HG03565 (cell line): ENCODE data around the gene MYO1H.
"Not testable (repeated sequence)": the region's sequence is repeated elsewhere in the genome, so short reads cannot be mapped to it uniquely, and the experiment has no call there.

Source experiments
- ATAC-seq: cut with Tn5 transposase; IDR thresholded peaks from one replicate; pipeline ENCODE4 v1.9.1; 2021; ENCODE audit warnings: mild to moderate bottlenecking, moderate library complexity; ENCODE audit not compliant: unreplicated experiment

Gene MYO1H, protein sequence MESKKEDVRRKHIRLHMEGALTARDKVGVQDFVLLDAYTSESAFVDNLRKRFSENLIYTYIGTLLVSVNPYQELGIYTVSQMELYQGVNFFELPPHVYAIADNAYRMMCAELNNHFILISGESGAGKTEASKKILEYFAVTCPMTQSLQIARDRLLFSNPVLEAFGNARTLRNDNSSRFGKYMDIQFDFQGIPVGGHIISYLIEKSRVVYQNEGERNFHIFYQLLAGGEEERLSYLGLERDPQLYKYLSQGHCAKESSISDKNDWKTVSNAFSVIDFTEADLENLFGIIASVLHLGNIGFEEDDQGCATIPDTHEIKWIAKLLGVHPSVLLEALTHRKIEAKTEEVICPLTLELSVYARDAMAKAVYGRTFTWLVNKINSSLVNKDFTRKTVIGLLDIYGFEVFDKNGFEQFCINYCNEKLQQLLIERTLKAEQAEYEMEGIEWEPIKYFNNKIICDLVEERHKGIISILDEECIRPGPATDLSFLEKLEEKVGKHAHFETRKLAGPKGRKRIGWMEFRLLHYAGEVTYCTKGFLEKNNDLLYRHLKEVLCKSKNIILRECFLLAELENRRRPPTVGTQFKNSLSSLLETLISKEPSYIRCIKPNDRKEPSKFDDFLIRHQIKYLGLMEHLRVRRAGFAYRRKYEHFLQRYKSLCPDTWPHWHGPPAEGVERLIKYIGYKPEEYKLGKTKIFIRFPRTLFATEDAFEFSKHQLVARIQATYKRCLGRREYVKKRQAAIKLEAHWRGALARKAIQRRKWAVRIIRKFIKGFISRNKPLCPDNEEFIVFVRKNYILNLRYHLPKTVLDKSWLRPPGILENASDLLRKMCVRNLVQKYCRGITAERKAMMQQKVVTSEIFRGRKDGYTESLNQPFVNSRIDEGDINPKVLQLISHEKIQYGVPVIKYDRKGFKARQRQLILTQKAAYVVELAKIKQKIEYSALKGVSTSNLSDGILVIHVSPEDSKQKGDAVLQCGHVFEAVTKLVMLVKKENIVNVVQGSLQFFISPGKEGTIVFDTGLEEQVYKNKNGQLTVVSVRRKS

DNA sequence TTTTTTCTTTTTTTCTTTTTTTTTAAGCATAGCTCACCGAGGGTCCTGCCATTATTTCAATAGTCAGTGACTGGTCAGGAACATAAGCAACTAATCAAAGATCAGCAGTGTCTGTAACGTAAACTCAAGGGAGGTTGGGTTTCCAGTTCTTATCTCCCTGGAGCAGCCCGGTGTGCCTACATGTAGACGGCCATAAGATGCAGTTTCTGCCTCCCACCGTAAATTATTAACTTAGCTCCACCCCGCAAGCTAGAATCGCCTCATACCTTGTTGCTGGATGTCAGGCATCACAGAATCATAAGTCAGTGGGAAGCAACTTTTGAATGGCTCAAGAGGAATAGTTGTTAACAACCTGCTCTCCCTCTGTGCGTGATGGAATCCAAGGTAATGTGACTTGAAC is at the start of gene MYO1H:
TSS of gene MYO1H (plus strand) at position 312 of the 400 bp plus-strand sequence. CDS start at position 373, 61 bp downstream.
- ATAC-seq: no peak

DNA sequence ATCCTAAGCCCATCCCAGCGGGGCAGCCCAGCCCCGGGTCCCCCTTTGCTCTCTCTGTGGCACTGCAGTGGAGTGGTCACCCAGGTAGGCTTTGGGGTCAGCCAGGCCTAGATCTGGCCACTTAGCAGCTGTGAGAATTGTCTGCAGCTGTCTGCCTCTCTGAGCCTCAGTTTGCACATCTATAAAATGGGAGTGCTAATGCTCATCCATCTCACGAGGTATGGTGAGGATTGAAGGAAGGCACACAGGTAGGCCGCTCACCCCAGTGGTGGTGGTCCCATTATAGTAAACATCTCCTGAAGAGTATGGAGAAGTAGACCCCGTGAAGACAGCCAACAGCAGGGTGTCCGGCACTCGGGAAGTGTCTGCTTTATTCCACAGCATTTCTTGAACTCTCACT is 47.9 kb upstream of the MYO1H start:
- no peak for ATAC-seq

DNA sequence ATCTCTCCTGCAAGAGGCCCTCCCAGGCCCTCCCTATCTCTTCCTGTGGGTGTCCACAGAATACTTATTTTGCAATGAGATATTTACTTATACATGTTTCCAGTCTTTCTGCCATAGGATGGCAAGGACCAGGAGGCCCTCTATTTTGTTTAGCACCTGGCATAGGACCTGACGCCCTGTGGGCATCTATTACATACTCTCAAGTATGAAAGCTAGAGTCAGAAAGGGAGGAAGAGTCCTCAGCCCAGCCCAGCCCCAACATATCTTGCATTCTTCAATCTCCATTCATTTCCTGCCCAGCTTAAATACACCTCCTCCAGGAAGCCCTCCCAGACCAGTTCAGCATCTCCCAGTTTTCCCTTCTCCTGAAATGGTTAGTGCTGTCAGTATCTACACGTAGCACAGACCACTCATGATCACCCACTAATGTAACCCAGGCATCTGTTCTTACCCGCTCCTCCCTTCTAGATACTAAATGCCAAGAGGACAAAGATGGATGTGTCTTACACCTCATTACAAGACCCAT is 46.0 kb upstream of the MYO1H start:
- ATAC-seq: no peak

DNA sequence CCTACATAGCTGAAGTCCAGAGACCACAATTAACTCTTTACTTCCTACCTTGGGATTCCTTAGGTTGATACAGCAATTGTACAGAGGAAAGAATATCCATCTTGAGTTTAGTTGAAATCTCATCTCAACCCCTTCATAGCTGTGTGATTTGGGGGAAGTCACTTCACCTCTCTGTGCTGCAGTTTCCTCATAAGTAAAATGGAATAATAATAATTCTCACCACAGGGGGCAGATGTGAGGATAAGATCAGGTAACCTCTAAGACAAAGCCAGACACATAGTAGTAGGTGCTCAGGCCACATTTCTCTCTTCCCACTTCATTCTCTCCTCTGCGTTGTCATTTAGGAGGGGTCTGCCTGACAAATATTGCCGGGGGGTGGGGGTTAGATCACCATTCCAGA is 45.3 kb upstream of the MYO1H start:
- ATAC-seq: no peak

DNA sequence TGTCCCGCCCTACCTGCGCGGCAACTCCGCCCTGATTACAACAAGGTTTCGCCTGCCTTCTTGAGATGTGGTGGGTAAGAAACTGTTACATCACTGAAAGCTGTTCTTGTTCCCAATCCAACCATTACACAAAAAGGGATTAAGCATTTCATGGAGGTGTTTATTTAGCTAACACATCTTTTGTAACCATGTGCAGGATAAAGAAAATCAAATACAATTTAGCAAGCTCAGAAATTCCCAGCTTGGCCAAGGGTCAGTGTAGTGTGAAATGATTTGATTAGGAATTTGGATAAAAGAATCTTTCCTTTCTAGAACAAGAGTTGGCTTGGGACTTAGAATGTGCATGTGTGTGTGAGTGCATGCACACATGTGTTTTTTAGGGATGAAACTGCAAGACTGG is 44.9 kb upstream of the MYO1H start:
- no peak for ATAC-seq

DNA sequence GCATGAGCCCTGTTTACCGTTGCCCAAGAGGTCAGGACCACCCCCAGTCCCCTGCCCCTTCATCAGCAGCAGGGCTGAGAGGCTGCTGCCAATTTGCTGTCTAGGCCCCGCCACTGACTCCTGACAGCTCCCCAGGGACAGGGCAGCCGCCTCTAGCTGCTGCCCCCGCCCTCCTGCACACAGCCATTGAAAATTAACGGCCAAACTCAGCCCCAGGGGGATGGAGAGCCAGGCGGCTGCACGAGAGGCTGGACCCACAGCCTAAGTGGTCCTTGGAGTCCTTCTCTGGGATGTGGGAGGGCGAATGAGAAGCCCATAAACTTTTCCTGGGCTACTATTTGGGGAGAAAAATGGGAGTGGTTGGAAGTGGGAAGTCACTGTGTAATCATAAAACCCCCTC is 43.2 kb upstream of the MYO1H start:
- ATAC-seq: no peak

DNA sequence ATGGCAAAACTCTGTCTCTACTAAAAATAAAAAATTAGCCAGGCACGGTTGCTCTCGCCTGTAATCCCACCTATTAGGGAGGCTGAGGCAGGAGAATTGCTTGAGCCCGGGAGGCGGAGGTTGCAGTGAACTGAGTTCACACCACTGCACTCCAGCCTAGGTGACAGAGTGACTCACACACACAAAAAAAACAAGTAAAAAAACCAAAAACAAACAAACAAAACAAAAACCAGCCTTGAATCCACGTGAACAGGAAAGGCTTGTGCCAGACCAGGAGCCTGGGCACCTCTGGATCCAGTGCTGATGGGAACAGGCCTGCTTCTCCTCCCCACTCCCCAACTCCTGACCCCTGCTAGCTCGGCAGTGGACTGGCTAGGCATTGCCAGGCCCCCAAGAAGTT is 42.2 kb upstream of the MYO1H start:
- no peak for ATAC-seq

DNA sequence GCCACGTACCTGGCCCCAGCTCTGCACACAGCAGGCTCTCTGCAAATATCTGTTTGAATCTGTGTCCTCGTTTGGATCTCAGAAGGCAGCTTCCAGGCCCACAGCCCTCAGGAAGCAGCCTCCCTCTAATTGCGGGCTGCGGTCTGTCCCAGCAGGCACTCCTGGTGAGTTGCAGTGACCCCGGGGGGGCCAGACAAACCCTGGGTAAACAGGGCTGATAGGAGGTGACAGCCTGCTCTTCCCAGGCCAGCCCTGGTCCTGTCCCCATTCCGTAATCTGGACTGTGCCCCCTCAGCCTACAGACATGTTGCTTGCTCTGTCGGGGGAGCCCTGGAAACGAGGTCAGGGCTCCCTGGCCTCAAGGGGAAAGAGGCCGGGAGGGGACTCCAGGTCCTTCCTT is 40.6 kb upstream of the MYO1H start:
- ATAC-seq: no peak

DNA sequence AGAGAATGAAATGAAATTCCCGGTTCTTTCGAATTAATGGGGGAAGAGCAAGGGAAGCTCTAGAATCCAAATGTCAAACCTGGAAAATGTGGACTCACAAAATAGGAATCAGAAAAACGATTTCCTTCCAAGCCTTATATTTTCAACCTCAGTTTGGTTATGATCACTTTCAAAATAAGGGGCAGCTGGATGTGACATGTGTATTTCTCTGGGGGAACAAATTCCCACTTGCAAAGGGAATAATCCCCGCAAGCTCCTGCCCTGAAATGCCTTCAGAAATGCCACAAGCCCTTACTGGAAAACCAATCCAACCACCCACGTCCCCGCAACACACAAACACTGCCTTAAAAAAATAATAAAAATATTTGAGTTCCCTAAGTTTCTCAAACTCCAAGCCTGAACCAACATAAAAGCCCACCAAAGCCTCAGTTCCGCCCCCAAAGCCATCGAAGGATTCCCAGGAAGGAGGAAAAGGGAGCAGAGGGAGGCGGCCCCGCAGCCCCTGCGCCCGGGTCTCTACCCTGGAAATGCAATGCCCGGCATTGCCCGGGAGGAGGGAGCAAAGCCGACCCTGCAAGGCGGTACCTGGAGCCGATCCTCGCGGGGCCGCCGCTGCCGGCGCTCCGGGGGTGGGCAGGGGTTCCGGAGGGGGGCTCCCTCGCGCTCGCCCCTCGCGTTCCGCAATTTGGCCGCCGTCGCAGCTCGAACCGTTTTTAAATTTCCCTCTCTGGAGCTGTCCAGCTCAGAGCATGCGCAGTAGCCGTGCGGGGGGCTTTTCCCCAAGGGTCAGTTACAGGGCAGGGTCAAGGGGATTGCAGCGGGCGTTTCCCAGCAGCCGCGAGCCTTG is 38.9 kb upstream of the MYO1H start, which contains the start of gene FOXN4:
TSS of gene FOXN4 (minus strand) at position 751 of the 847 bp plus-strand sequence. CDS start 963 bp downstream, outside the sequence.
- ATAC-seq: no peak

DNA sequence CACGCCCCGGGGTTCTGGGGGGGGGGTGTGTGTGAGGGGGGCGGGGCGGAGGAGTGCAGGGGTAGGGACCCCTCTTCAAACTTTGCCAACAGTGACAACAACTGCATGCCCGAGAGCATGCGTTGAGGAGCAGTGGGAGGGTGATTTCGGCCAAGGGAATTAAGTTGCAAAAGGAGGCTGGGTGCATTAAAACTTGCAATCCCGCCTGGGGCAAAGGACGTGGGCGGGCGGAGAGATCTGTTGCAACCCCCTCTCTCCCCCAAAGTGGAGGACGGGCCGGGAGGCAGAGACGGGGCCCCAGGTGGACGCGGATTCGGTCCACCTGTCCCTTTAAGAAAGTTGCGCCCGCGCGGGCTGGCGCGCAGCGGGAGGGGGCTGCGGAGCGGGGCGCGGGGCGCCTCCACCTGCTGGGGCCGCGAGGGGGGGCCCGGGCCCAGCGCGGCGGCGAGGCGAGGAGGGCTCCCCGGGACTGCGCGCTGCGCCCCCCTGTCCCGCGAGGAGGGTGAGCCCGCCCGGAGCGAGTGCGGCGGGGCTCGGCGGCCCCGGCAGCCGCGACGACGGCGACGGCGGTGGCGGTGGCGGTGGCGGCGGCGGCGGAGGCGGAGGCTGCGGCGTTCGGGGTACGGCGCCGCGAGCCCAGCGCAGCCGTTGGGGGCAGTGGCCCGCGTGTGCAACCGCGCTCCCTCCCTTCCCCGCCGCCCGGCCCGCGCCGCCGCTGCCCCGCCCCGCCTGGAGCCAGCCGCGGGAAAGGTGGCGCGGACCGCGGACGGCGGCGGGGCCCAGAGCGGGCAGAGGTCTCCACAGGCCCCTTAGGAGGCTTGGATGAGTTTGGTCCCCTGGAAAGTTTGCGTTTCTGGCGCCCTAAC is 38.1 kb upstream of the MYO1H start:
- ATAC-seq: no peak

DNA sequence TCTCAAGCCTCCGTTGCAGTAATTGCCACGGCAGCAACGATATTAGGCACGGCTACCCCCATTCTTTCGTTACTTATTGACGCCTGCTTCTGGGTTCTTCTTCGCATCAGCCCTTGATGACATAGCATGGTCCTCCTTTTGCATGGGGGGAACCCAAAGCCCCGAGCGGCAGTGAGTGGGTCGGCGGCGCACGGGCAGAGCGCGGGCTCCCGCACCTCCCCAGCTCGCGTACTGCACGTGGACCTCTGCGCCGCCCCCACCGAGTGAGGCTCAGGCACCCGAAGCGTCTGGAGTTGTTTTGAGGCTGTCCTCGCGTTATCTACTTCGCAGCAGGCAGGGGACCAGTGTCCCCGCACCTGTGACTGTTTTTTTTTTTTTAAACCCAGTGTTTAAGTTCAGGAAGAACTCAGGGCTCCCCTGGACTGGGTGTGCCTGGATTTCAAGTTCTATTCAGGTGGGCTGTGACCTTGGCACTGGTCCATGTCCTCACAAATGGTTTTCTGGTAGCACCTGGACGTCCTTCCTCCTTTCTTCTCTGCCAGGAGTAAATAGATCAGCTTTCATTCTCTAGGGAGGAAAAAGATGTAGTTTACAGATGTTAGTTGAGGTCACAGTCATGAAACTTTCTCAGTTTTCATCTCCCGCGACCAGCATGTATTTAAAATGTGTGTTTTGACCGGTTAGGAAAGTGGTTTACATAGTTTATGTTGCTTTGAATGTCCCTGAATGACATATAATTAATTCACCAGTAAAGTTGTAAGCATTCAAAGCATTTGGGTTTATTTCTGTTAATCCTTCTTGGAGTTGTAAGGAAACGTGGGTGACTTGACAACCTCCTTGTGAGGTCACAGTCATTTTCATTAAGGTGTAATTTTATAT is 37.2 kb upstream of the MYO1H start:
- ATAC-seq: no peak

DNA sequence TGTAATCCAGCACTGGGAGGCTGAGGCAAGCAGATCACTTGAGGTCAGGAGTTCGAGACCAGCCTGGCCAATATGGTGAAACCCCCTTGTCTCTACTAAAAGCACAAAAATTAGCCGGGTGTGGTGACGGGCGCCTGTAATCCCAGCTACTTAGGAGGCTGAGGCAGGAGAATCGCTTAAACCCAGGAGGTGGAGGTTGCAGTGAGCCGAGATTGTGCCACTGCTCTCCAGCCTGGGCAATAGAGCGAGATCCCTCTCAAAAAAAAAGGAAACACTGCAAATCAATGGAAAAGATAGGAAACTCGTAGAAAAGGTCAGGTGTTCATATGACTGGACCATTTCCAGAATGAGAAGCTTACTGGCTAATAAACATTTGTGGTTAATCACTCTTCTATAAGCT is 26.4 kb upstream of the MYO1H start:
- not testable (repeated sequence) for ATAC-seq

DNA sequence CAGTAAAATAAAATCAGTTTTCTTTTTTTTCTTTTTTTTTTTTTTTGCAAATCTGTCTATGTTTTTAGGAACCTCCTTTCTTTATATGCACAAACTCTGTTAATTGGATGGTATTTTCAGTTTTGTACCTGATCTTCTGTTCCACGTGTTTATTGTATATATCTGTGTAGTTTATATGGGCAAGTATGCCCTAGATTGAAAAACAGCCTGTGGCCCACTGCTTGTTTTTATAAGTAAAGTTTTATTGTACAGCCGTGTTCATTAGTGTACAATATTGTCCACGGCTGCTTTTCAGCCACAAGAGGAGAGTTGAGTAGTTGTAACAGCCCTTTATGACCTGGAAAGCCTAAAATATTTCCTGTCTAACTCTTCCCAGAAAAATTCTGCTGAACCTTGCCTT is 18.7 kb upstream of the MYO1H start:
- ATAC-seq: no peak

DNA sequence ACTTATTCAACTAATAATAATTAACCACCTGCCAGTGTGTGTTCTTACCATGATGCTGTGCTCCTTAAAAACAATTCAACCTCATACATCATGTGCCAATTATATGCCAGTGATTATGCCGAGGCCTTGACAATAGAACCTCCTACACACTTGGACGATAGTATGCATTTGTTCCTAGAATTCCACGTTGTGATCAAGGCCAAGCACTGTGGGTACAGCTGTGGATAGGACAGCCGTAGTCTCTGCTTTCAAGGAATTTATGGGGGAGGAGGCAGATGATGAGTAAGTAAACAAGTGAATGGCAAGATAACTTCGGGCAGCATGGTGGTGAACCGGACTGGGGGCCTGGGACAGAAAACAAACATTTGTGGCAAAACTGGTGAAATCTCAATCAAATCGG is 18.0 kb upstream of the MYO1H start:
- no peak for ATAC-seq

DNA sequence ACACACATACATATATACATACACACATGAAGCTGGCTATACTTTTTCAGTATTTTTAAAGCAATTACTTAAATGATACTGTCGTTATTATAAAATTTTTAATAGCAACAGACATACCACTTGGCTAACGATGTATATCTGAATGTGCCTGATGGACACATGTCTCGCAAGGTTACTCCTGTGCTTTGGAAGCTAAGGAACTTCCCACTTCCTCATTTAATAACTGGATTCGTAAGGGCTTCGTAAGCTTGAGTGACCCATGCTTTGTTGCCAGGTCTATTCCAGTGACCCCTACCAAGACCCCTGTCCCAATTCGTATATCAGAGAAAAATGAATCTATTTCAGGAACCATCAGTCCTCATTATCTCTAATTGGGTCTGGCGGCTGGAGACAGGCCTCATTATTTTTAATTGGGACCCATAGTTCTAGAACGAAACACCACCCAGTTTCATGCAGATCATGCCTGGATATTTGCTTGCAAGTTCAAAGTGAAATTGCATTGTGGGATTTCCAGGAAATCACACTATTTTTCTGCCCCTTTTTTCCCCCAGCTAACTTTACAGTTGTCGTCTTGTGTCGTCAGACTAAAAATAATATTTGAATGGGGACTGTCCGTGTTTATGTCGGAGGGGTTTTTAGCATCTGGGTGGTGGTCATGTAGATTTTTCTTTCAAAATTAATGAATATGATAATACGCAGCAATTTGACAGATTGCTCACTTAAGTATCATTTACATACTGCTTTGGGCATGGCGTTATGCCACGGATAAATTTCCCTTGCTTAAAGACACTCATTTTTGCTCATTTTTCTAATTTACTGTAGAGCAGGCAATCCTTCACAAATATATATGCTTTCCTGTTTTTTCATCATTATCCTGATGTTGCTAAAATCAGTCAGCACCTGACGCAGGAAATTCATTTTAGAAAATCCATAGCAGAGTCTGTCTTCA is 17.1 kb upstream of the MYO1H start:
- ATAC-seq: no peak

DNA sequence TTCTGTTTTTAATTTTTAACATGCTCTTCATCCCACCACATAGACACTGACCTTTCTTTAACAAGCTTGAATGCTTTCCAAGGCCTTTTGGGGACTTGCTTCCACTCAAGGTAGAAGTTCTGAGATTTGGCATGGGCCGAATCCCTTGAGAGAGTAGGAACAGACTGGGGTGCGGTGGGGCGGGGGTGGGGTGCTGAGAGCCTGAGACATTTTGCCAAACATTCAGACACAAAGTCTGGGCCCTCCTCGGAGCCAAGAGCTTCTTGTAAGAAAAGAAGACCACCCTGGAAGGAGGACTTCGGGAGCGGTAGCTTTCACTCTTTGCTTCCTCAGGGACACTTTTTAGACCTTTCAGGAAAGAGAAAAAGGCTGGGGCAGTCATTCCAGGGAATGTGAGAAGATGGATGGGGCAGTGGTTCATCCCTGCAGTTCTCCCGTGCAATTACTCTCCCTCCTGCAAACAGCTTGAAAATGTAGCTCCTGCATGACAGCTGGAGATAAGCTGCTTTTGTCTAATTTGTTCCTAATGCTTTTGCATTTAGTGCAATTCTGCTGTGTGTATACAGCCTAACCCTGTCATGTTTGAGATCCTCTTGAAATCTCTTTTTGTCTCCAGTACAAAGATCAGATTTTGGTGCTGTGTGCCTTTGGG is 16.3 kb upstream of the MYO1H start:
- ATAC-seq: no peak

DNA sequence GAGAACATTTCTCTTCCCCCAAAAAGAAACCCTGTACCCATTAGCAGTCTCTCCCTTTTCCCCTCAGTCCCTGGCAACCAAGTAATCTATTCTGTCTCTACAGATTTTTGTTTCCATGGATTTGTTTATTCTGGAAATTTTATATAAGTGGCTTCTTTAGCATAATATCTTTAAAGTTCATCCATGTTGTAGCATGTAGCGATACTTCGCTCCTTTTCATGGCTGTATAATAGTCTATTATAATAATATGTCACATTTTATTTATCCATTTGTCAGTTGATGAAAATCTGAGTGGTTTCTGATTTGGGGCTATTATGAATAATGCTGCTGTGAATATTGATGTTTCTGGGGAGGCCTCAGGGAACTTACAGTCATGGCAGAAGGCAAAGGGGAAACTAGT is 12.8 kb upstream of the MYO1H start:
- ATAC-seq: no peak
